Sigmoid colon (tissue), 7 donors: Measurements from ENCODE around the gene IQCK. TPM values are rescaled to one million over a fixed set of nuclear protein-coding genes. Genes with fewer than 3 reads are reported as not detected.

ENCODE experiments used
- DNase-seq: peaks from one replicate; pipeline ENCODE4 v3.0.0-alpha.2; 2019
- H3K27ac ChIP-seq, 4 donors: fragments of 200-600 bp; sonication (generic); one replicate each; pipeline ENCODE4 v1.5.1; 2016 to 2019; ENCODE audit warnings: mild to moderate bottlenecking in 1 of 4
- H3K27me3 ChIP-seq, 3 donors: fragments of 200-600 bp; sonication (generic); one replicate each; pipeline ENCODE4 v1.5.1; 2019; ENCODE audit warnings: mild to moderate bottlenecking in 1 of 3
- H3K36me3 ChIP-seq, 4 donors: fragments of 200-600 bp; sonication (generic); one replicate each; pipeline ENCODE4 v1.5.1; 2016 to 2019
- H3K4me1 ChIP-seq, 4 donors: fragments of 200-600 bp; sonication (generic); one replicate each; pipeline ENCODE4 v1.5.1; 2017 to 2019
- H3K4me3 ChIP-seq, 4 donors: fragments of 200-600 bp; sonication (generic); one replicate each; pipeline ENCODE4 v1.5.1; 2017 to 2019; ENCODE audit warnings: mild to moderate bottlenecking in 2 of 4, moderate library complexity in 1 of 4
- H3K9me3 ChIP-seq, 4 donors: fragments of 200-600 bp in 3 of 4; sonication (generic) in 3 of 4; one replicate each; pipeline versions ENCODE4 v1.5.1 to v1.6.1; 2013 to 2019
- EP300 ChIP-seq, 4 donors: sonication (generic); formaldehyde crosslinking; IDR thresholded peaks; one replicate each; pipeline ENCODE4 v1.6.1; 2017; ENCODE audit warnings: antibody characterized with exemption in 4 of 4
- POLR2A ChIP-seq, 2 donors: fragments of 450-650 bp; IDR thresholded peaks; one replicate each; pipeline ENCODE4 v1.6.1; 2016; ENCODE audit warnings: antibody characterized with exemption in 2 of 2, mild to moderate bottlenecking in 2 of 2, moderate library complexity in 2 of 2
- POLR2AphosphoS5 ChIP-seq, 4 donors: sonication (generic); formaldehyde crosslinking; IDR thresholded peaks; one replicate each; pipeline ENCODE4 v1.6.1; 2017; ENCODE audit warnings: antibody characterized with exemption in 4 of 4
- WGBS, 2 donors: extraction: QIAGEN DNeasy Blood & Tissue Kit; methylation state at CpG; one replicate each; pipeline ENCODE4 v1.1.7; 2013; 5-methylcytosine and 5-hydroxymethylcytosine counted together
- intact Hi-C: fragments of 100-400 bp; cut with DNase I; formaldehyde crosslinking; loops from one replicate; pipeline ENCODE4 v1.15.1; 2023
- polyA plus RNA-seq, 3 donors: library from polyadenylated mRNA; stranded (reverse); fragments of 200-250 nt; gene quantifications; one replicate each; pipeline ENCODE4 v1.2.3, GENCODE V29; 2013
- total RNA-seq, 4 donors: library from RNA; depleted of rRNA; stranded (reverse); fragments of >200 nt; gene quantifications; one replicate each; pipeline ENCODE4 v1.1.0, GENCODE V29; 2016
- TF ChIP-seq, protein P1 (sequence below), 4 experiments: fragments of 450-650 bp in 3 of 4; fragments of 200-600 bp in 1 of 4; IDR thresholded peaks; one replicate each; pipeline ENCODE4 v1.5.1; 2016 to 2019; ENCODE audit warnings: antibody characterized with exemption in 4 of 4, mild to moderate bottlenecking in 3 of 4, moderate library complexity in 2 of 4
- donor health status: healthy with polysubstance abuse.
- donor health status: Bipolar disorder and iron deficiency.
- donor health status: healthy.

Gene IQCK
- total and polyA plus RNA-seq, 7 donors = 5.1 to 16.6 (median 10.3) TPM

GRCh38 chr16:19861811-19862327, 143.8 kb downstream of the IQCK start:
- DNase-seq = peak; percentile 46
- H3K4me1 ChIP-seq = peaks cover 0 to 15% (median 11%) of the 10 kb centered on the region in 4 donors
- no peaks in the 10 kb centered on the region for H3K27me3 ChIP-seq
- H3K36me3 ChIP-seq = no peaks in the 10 kb centered on the region
- H3K9me3 ChIP-seq = no peaks in the 10 kb centered on the region
- no peak overlapping the region for H3K4me3 ChIP-seq
- TF ChIP-seq POLR2A (IDR thresholded peaks at IDR 0.05) (no peak), POLR2AphosphoS5 (IDR thresholded peaks at IDR 0.05) (no peak), EP300 (IDR thresholded peaks at IDR 0.05) (no peak)
- TF ChIP-seq, protein P1, sequence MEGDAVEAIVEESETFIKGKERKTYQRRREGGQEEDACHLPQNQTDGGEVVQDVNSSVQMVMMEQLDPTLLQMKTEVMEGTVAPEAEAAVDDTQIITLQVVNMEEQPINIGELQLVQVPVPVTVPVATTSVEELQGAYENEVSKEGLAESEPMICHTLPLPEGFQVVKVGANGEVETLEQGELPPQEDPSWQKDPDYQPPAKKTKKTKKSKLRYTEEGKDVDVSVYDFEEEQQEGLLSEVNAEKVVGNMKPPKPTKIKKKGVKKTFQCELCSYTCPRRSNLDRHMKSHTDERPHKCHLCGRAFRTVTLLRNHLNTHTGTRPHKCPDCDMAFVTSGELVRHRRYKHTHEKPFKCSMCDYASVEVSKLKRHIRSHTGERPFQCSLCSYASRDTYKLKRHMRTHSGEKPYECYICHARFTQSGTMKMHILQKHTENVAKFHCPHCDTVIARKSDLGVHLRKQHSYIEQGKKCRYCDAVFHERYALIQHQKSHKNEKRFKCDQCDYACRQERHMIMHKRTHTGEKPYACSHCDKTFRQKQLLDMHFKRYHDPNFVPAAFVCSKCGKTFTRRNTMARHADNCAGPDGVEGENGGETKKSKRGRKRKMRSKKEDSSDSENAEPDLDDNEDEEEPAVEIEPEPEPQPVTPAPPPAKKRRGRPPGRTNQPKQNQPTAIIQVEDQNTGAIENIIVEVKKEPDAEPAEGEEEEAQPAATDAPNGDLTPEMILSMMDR (IDR thresholded peaks at IDR 0.05) = no peak
- intact Hi-C loops = no loop called here
- 84 to 92% methylated on average over 16 of the region's 16 CpGs for WGBS, 2 donors
- H3K27ac ChIP-seq = no peak overlapping the region

GRCh38 chr16:19863990-19864389, 145.9 kb downstream of the IQCK start:
- Histone ChIP-seq H3K36me3 (no peaks in the 10 kb centered on the region), H3K27ac (no peak overlapping the region), H3K27me3 (no peaks in the 10 kb centered on the region), H3K4me1 (peaks cover 0 to 15% (median 11%) of the 10 kb centered on the region in 4 donors), H3K9me3 (no peaks in the 10 kb centered on the region), H3K4me3 (no peak overlapping the region)
- no peak for DNase-seq
- intact Hi-C loops = no loop called here
- WGBS, 2 donors = 81 to 89% methylated on average over 1 of the region's 1 CpG
- TF ChIP-seq, protein P1 (IDR thresholded peaks at IDR 0.05) = no peak
- TF ChIP-seq POLR2AphosphoS5 (IDR thresholded peaks at IDR 0.05) (no peak), EP300 (IDR thresholded peaks at IDR 0.05) (no peak), POLR2A (IDR thresholded peaks at IDR 0.05) (no peak)

DNA sequence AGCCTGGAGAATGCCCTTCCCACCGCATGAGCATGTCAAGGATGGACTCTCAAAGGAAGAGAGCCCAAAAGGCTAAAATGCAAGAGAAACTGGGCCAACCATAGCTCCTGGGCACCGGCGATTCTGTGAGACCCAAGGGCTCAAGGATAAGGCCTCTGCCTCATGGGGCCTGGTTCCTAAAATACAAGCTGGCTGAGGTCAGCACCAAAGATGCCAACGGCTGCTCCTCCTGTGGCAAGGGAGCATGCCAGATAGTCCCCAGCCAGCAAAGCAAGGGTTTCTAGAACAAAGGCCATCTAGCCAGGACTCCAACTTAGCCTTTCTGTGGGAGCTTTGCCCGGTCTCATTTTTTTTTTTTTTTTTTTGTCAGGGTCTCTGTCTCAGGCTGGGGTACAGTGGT, 146.5 kb downstream of the IQCK start:
- WGBS, 2 donors = 93 to 94% methylated on average over 5 of the region's 5 CpGs
- intact Hi-C loops = no loop called here
- Histone ChIP-seq H3K4me3 (no peak overlapping the region), H3K27me3 (no peaks in the 10 kb centered on the region), H3K27ac (no peak overlapping the region), H3K9me3 (no peaks in the 10 kb centered on the region), H3K4me1 (peaks cover 0 to 15% (median 11%) of the 10 kb centered on the region in 4 donors), H3K36me3 (no peaks in the 10 kb centered on the region)
- TF ChIP-seq, protein P1 (IDR thresholded peaks at IDR 0.05) = no peak
- TF ChIP-seq POLR2AphosphoS5 (IDR thresholded peaks at IDR 0.05) (no peak), POLR2A (IDR thresholded peaks at IDR 0.05) (no peak)
- peak; percentile 53 for DNase-seq

- intact Hi-C loops = no loop called here
- Histone ChIP-seq H3K4me3 (no peak overlapping the region), H3K9me3 (no peaks in the 10 kb centered on the region), H3K36me3 (no peaks in the 10 kb centered on the region), H3K27me3 (no peaks in the 10 kb centered on the region), H3K4me1 (no peaks in the 10 kb centered on the region), H3K27ac (no peak overlapping the region)
- WGBS, 2 donors = 85% methylated on average over 9 of the region's 9 CpGs
- DNase-seq = no peak
- TF ChIP-seq POLR2AphosphoS5 (IDR thresholded peaks at IDR 0.05) (no peak), POLR2A (IDR thresholded peaks at IDR 0.05) (no peak), EP300 (IDR thresholded peaks at IDR 0.05) (no peak)
These were observed 150.3 kb downstream of the IQCK start for GRCh38 chr16:19868421-19868820.

- H3K27ac ChIP-seq = no peak overlapping the region
- TF ChIP-seq POLR2AphosphoS5 (IDR thresholded peaks at IDR 0.05) (no peak), EP300 (IDR thresholded peaks at IDR 0.05) (no peak), POLR2A (IDR thresholded peaks at IDR 0.05) (no peak)
- TF ChIP-seq, protein P1 (IDR thresholded peaks at IDR 0.05) = no peak
- no peak for DNase-seq
- no peak overlapping the region for H3K4me3 ChIP-seq
- intact Hi-C loops = no loop called here
- 94 to 95% methylated on average over 20 of the region's 20 CpGs for WGBS, 2 donors
- H3K9me3 ChIP-seq = no peaks in the 10 kb centered on the region
- no peaks in the 10 kb centered on the region for H3K27me3 ChIP-seq
- H3K36me3 ChIP-seq = no peaks in the 10 kb centered on the region
- H3K4me1 ChIP-seq = no peaks in the 10 kb centered on the region
These were observed 153.7 kb downstream of the IQCK start for GRCh38 chr16:19871721-19872120.
